ENCODE measurements around the gene WNK2. TPM values are rescaled to one million over a fixed set of nuclear protein-coding genes. Genes with fewer than 3 reads are reported as not detected.

Gene WNK2
- total and polyA plus RNA-seq, 2 of the 4 experiments (the other 2 are of a cell fraction), result not detected

- Histone ChIP-seq H4K8ac (ENCODE audit: low read depth in 2 of 2, low read length in 2 of 2) (no peak overlapping the region), H3K27me3 (ENCODE audit: control insufficient read depth, insufficient read depth, low read length) (peaks cover 15% of the 10 kb centered on the region), H3K9ac (ENCODE audit: low read depth, low read length) (no peak overlapping the region), H3K18ac (ENCODE audit: low read depth, low read length) (no peak overlapping the region), H4K91ac (ENCODE audit: insufficient read depth, low read depth, low read length) (no peak overlapping the region), H3K4me2 (ENCODE audit: low read depth, low read length) (no peak overlapping the region), H3K9me3 (ENCODE audit: control insufficient read depth, insufficient read depth, low read length) (no peaks in the 10 kb centered on the region), H2BK20ac (ENCODE audit: low read depth, low read length) (no peak overlapping the region), H3K4me1 (ENCODE audit: control insufficient read depth, insufficient read depth, low read length) (no peaks in the 10 kb centered on the region), H3K79me1 (ENCODE audit: low read depth in 1 of 2, low read length in 2 of 2) (no peaks in the 10 kb centered on the region), H2BK15ac (ENCODE audit: low read depth, low read length) (no peak overlapping the region), H2BK5ac (ENCODE audit: low read depth, low read length, poor library complexity, severe bottlenecking) (no peak overlapping the region), H2BK120ac (ENCODE audit: low read depth, low read length) (no peak overlapping the region), H3K14ac (replicated peaks; ENCODE audit: low read depth, low read length) (no peak overlapping the region), H3K23ac (ENCODE audit: low read depth, low read length) (no peak overlapping the region), H3K56ac (ENCODE audit: extremely low read depth, insufficient read depth, low read length) (no peak overlapping the region), H4K5ac (ENCODE audit: low read depth, low read length) (no peak overlapping the region), H3K4me3 (ENCODE audit: insufficient read depth, low read depth, low read length) (no peak overlapping the region), H3K4ac (ENCODE audit: low read depth, low read length) (no peak overlapping the region), H2AK5ac (ENCODE audit: low read depth, low read length) (no peak overlapping the region), H4K20me1 (ENCODE audit: insufficient read depth, low read length) (no peaks in the 10 kb centered on the region), H2AK9ac (replicated peaks; ENCODE audit: low read depth, low read length, poor library complexity) (no peak overlapping the region), H3K27ac (ENCODE audit: insufficient read depth, low read length) (no peak overlapping the region), H2AFZ (replicated peaks; ENCODE audit: low read length, poor library complexity) (no peak overlapping the region), H3K36me3 (ENCODE audit: control insufficient read depth, insufficient read depth, low read length) (no peaks in the 10 kb centered on the region), H3K9me1 (ENCODE audit: insufficient read depth, low read length) (no peaks in the 10 kb centered on the region)
- WGBS, 2 experiments (ENCODE audit: extremely low coverage in 2 of 2, insufficient read length in 1 of 2), result 88% methylated on average over 4 of the region's 9 CpGs; no CpG with 5 or more reads in 1 of the 2 experiments
- ChIA-PET POLR2A (ENCODE audit: unreplicated experiment) (no interaction called here), CTCF (no interaction called here)
- no TSS peak for BruUV-seq (replicated peaks)
- intact Hi-C loops (cut with micrococcal nuclease), result loop anchor here (10.0 kb wide), 1 partner anchor 250 kb away; no protein-coding TSS in a partner anchor
- TF ChIP-seq CTCF (conservative IDR thresholded peaks at IDR 0.05; ENCODE audit: low read depth, low read length) (no peak), MAFK (IDR thresholded peaks at IDR 0.05; ENCODE audit: low read depth, low read length) (no peak), RFX5 (IDR thresholded peaks at IDR 0.05; ENCODE audit: low read depth, low read length) (no peak), USF2 (IDR thresholded peaks at IDR 0.05; ENCODE audit: low read depth, low read length) (no peak), ELK1 (IDR thresholded peaks at IDR 0.05; ENCODE audit: borderline replicate concordance, low read depth, low read length) (no peak), FOS (IDR thresholded peaks at IDR 0.05; ENCODE audit: low read depth, low read length) (no peak), CEBPB (IDR thresholded peaks at IDR 0.05; ENCODE audit: low read depth, low read length) (no peak), CHD1 (IDR thresholded peaks at IDR 0.05; ENCODE audit: low read depth, low read length) (no peak), POLR2A (IDR thresholded peaks at IDR 0.05; ENCODE audit: low read depth, low read length) (no peak), MXI1 (IDR thresholded peaks at IDR 0.05; ENCODE audit: borderline replicate concordance, low read depth, low read length) (no peak), RCOR1 (IDR thresholded peaks at IDR 0.05; ENCODE audit: insufficient replicate concordance, low read length) (no peak), BHLHE40 (IDR thresholded peaks at IDR 0.05; ENCODE audit: low read depth, low read length) (no peak), SMC3 (IDR thresholded peaks at IDR 0.05; ENCODE audit: low read depth, low read length) (no peak), NFE2L2 (IDR thresholded peaks at IDR 0.05; ENCODE audit: low read depth, low read length) (no peak), MAZ (IDR thresholded peaks at IDR 0.05; ENCODE audit: borderline replicate concordance, low read depth, low read length) (no peak), RAD21 (IDR thresholded peaks at IDR 0.05; ENCODE audit: low read length) (no peak)
- ATAC-seq (ENCODE audit: low read depth) (no peak), DNase-seq (no peak)
- dilution Hi-C loops (cut with HindIII; ENCODE audit: low sequenced_read_pairs, unreplicated experiment), result no loop called here
- in situ Hi-C loops (cut with MboI; ENCODE audit: low sequenced_read_pairs), result loop anchor here (25.0 kb wide), 2 partner anchors 97 to 303 kb away; no protein-coding TSS in a partner anchor
Observed at GRCh38 chr9:93315118-93315517, 131.2 kb downstream of the WNK2 start.

Data from IMR-90 (cell line).